OCI-LY1 (cell line): ENCODE results near the gene GGN.

ENCODE experiments used
- EZH2 ChIP-seq: fragments of 200-600 bp; sonication (generic), shearing (Covaris generic); IDR thresholded peaks from 2 replicates; pipeline ENCODE4 v1.8.0; 2017; ENCODE audit warnings: borderline replicate concordance, mixed run types, mild to moderate bottlenecking, antibody characterized with exemption, low read length, moderate library complexity, mixed read lengths
- TF ChIP-seq, protein P1 (sequence below): fragments of 200-600 bp; sonication (generic), shearing (Covaris generic); IDR thresholded peaks from 2 replicates; pipeline ENCODE4 v1.5.1; 2017; ENCODE audit warnings: mild to moderate bottlenecking, antibody characterized with exemption, low read length, moderate library complexity, mixed read lengths

DNA sequence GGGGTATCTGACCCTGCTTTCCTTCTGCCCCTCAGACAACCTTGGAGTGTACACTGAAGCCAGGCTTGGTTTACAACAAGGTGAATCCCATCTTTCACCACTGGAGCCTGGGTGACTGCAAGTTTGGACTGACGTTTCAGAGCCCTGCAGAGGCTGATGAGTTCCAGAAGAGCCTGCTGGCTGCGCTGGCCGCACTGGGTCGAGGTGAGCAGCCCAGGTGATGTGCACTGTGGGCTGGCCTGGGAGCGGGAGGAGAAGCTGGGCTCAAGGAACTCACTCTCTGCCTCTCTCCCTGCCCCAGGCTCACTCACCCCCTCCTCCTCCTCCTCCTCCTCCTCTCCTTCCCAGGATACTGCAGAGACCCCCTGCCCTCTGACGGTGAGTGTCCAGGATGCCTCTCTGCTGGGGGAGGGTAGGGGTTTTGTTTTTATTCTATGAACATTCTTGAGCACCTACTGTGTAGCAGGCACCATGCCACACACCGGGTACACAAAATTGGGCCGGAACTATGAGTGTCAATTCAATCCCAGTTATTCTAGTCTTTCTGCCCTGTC is 4.2 kb upstream of the GGN start:
- TF ChIP-seq, protein P1, sequence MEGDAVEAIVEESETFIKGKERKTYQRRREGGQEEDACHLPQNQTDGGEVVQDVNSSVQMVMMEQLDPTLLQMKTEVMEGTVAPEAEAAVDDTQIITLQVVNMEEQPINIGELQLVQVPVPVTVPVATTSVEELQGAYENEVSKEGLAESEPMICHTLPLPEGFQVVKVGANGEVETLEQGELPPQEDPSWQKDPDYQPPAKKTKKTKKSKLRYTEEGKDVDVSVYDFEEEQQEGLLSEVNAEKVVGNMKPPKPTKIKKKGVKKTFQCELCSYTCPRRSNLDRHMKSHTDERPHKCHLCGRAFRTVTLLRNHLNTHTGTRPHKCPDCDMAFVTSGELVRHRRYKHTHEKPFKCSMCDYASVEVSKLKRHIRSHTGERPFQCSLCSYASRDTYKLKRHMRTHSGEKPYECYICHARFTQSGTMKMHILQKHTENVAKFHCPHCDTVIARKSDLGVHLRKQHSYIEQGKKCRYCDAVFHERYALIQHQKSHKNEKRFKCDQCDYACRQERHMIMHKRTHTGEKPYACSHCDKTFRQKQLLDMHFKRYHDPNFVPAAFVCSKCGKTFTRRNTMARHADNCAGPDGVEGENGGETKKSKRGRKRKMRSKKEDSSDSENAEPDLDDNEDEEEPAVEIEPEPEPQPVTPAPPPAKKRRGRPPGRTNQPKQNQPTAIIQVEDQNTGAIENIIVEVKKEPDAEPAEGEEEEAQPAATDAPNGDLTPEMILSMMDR: no peak
- TF ChIP-seq EZH2: no peak
